GM21381 (cell line): ENCODE data around the gene MAPK1IP1L.
"Not testable (repeated sequence)": the region's sequence is repeated elsewhere in the genome, so short reads cannot be mapped to it uniquely, and the experiment has no call there.

Experiments used
- ATAC-seq: cut with Tn5 transposase; IDR thresholded peaks from one replicate; pipeline ENCODE4 v1.9.1; 2021; ENCODE audit warnings: mild to moderate bottlenecking, moderate library complexity; ENCODE audit not compliant: unreplicated experiment

Gene MAPK1IP1L

GRCh38 chr14:55051423-55052268 is at the start of gene MAPK1IP1L:
TSS of gene MAPK1IP1L (plus strand) at chr14:55051647. CDS start at chr14:55061684, 10,037 bp downstream.
- peak; percentile 89 for ATAC-seq

GRCh38 chr14:55005071-55005470 is 46.4 kb upstream of the MAPK1IP1L start:
- ATAC-seq, result no peak

GRCh38 chr14:55015006-55015405 is 36.4 kb upstream of the MAPK1IP1L start:
- ATAC-seq, result no peak

GRCh38 chr14:55019968-55020554 is 31.4 kb upstream of the MAPK1IP1L start:
- ATAC-seq, result no peak

GRCh38 chr14:55024365-55024764 is 27.1 kb upstream of the MAPK1IP1L start:
- not testable (repeated sequence) for ATAC-seq

- ATAC-seq, result no peak
These were observed 25.5 kb upstream of the MAPK1IP1L start for GRCh38 chr14:55025948-55026347.

- no peak for ATAC-seq
These were observed 25.0 kb upstream of the MAPK1IP1L start for GRCh38 chr14:55026441-55026792.

GRCh38 chr14:55026793-55027561 is 24.5 kb upstream of the MAPK1IP1L start, which contains the start of the genes SOCS4 and WDHD1:
TSS of gene SOCS4 (plus strand) at chr14:55027236. CDS start at chr14:55043042, 15,806 bp downstream.
TSS of gene WDHD1 (minus strand) at chr14:55027099. CDS start at chr14:55026787, 312 bp downstream.
- peak; percentile 95 for ATAC-seq

- no peak for ATAC-seq
These were observed 23.4 kb upstream of the MAPK1IP1L start for GRCh38 chr14:55028066-55028465.

- no peak for ATAC-seq
These were observed 23.0 kb upstream of the MAPK1IP1L start for GRCh38 chr14:55028476-55028875.

GRCh38 chr14:55031190-55031589 is 20.3 kb upstream of the MAPK1IP1L start:
- ATAC-seq, result no peak

GRCh38 chr14:55037995-55038394 is 13.5 kb upstream of the MAPK1IP1L start:
- not testable (repeated sequence) for ATAC-seq

- no peak for ATAC-seq
These were observed 12.7 kb upstream of the MAPK1IP1L start for GRCh38 chr14:55038708-55039107.

- ATAC-seq, result no peak
These were observed 7.9 kb upstream of the MAPK1IP1L start for GRCh38 chr14:55043528-55043927.

GRCh38 chr14:55045087-55045486 is 6.4 kb upstream of the MAPK1IP1L start:
- ATAC-seq, result no peak

GRCh38 chr14:55047301-55048053 is 4.0 kb upstream of the MAPK1IP1L start:
- no peak for ATAC-seq

GRCh38 chr14:55048900-55049436 is 2.5 kb upstream of the MAPK1IP1L start:
- no peak for ATAC-seq

- ATAC-seq, result peak; percentile 31
These were observed 353 bp upstream of the MAPK1IP1L start for GRCh38 chr14:55051165-55051422.

GRCh38 chr14:55052269-55052930 is 953 bp downstream of the MAPK1IP1L start:
- no peak for ATAC-seq

- no peak for ATAC-seq
These were observed 1.6 kb downstream of the MAPK1IP1L start for GRCh38 chr14:55053018-55053417.
